Measurements from ENCODE around the gene USP48. TPM values are rescaled to one million over a fixed set of nuclear protein-coding genes. Genes with fewer than 3 reads are reported as not detected.

USP48 gene
- total and polyA plus RNA-seq, 10 of the 15 experiments (the other 5 are each of a cell fraction or from before 2014, with no cell fraction given): 21.2 to 115 (median 75.5) TPM

DNA sequence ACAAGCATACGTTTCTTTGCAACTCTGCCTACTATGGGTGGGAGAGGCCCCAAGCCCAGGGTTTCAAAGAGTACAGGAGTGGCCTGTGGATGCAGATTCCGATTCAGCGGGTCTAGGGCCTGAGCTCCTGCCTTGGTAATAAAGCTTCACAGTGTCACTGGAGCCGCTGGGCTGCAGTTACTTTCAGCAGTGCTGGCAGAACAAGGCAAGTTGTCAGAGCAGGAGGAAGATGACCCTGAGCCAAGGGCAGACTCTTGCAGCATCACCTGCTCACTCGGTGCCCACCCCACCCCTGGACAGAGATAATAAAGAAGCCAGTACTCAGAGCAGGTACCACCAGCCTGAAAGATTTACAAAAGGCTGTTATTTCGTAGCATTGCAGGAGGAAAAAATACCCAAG is 105.8 kb downstream of the USP48 start:
- no peak overlapping the region for H3K4me2 ChIP-seq (ENCODE audit: control insufficient read depth, insufficient read depth)
- no peaks in the 10 kb centered on the region for H3K4me1 ChIP-seq (ENCODE audit: control insufficient read depth, insufficient read depth, low read length)
- no peaks in the 10 kb centered on the region for H4K20me1 ChIP-seq (ENCODE audit: control insufficient read depth, insufficient read depth)
- no peak overlapping the region for H2AFZ ChIP-seq (ENCODE audit: control insufficient read depth, low read depth, low read length)
- no peak for FAIRE-seq
- ChIA-PET POLR2A (no interaction called here), CTCF (interaction anchor here (0.7 to 1.4 kb wide), 3 partner anchors 19 to 461 kb away, joined by 3 read pairs; no protein-coding TSS in a partner anchor), SMC1A (ENCODE audit: uncharacterized antibody, unreplicated experiment) (interaction anchor here (1.0 kb wide), 1 partner anchor 70 kb away, joined by 4 read pairs; no protein-coding TSS in a partner anchor), RAD21 (ENCODE audit: unreplicated experiment) (no interaction called here)
- H3K27ac ChIP-seq (ENCODE audit: control insufficient read depth, insufficient read depth): no peak overlapping the region
- BruUV-seq (replicated peaks): no TSS peak
- peaks cover 3 to 25% of the 10 kb centered on the region in 2 experiments; a peak in 3 of 4 replicates for H3K36me3 ChIP-seq (ENCODE audit: control insufficient read depth in 2 of 2, insufficient read depth in 2 of 2, low read length in 1 of 2)
- 96% methylated on average over 6 of the region's 6 CpGs for WGBS (ENCODE audit: insufficient coverage, insufficient replicate concordance, low lambda C conversion rate, missing lambda C conversion rate)
- H3K27me3 ChIP-seq (replicated peaks in 1 of 2; ENCODE audit: control insufficient read depth in 2 of 2, insufficient read depth in 2 of 2, low read length in 1 of 2): no peaks in the 10 kb centered on the region
- in situ Hi-C loops (cut with MboI) (no loop called here), intact Hi-C loops (cut with micrococcal nuclease; ENCODE audit: unreplicated experiment) (no loop called here)
- H3K79me2 ChIP-seq (ENCODE audit: control insufficient read depth, insufficient read depth, low read length): no peaks in the 10 kb centered on the region
- no peak for ATAC-seq
- no peaks in the 10 kb centered on the region for H3K9me3 ChIP-seq (replicated peaks; ENCODE audit: control insufficient read depth, insufficient read depth, low read length)
- no peak overlapping the region for H3K4me3 ChIP-seq
- TF ChIP-seq POU2F2 (IDR thresholded peaks at IDR 0.05; ENCODE audit: borderline replicate concordance, low read depth, low read length) (no peak), TCF3 (IDR thresholded peaks at IDR 0.05; ENCODE audit: borderline replicate concordance, insufficient read depth, low read depth, low read length) (no peak), CHD1 (IDR thresholded peaks at IDR 0.05; ENCODE audit: low read depth, low read length) (no peak), JUNB (IDR thresholded peaks at IDR 0.05) (no peak), IKZF1 (conservative IDR thresholded peaks at IDR 0.05) (no peak), TARDBP (IDR thresholded peaks at IDR 0.05; ENCODE audit: borderline replicate concordance) (no peak), JUND (IDR thresholded peaks at IDR 0.05; ENCODE audit: low read depth, low read length) (no peak), ZSCAN29 (IDR thresholded peaks at IDR 0.05) (no peak), TCF12 (IDR thresholded peaks at IDR 0.05; ENCODE audit: low read depth, low read length) (no peak), YBX1 (IDR thresholded peaks at IDR 0.05) (no peak), SMC3 (IDR thresholded peaks at IDR 0.05; ENCODE audit: borderline replicate concordance, low read length) (no peak), ZBTB40 (IDR thresholded peaks at IDR 0.05; ENCODE audit: borderline replicate concordance) (no peak), NFYA (IDR thresholded peaks at IDR 0.05; ENCODE audit: borderline replicate concordance, low read depth, low read length) (no peak), HDGF (IDR thresholded peaks at IDR 0.05) (no peak), LARP7 (IDR thresholded peaks at IDR 0.05) (no peak), E4F1 (IDR thresholded peaks at IDR 0.05; ENCODE audit: borderline replicate concordance, partially characterized antibody) (no peak), TBL1XR1 (IDR thresholded peaks at IDR 0.05; ENCODE audit: low read depth, low read length) (no peak)
- TF ChIP-seq, protein P1, sequence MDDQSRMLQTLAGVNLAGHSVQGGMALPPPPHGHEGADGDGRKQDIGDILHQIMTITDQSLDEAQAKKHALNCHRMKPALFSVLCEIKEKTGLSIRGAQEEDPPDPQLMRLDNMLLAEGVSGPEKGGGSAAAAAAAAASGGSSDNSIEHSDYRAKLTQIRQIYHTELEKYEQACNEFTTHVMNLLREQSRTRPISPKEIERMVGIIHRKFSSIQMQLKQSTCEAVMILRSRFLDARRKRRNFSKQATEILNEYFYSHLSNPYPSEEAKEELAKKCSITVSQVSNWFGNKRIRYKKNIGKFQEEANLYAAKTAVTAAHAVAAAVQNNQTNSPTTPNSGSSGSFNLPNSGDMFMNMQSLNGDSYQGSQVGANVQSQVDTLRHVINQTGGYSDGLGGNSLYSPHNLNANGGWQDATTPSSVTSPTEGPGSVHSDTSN (IDR thresholded peaks at IDR 0.05; ENCODE audit: insufficient replicate concordance, low read depth, low read length): no peak
- no peak overlapping the region for H3K9ac ChIP-seq (ENCODE audit: control insufficient read depth, insufficient read depth, low read length)
- no peak for DNase-seq (ENCODE audit: low read depth, low spot score)

Measured in GM12878 (cell line).